SK-N-SH treated with all-trans-retinoic acid at 6 μM for 48 hours (cell line): ENCODE results near the gene DCBLD2.

Source experiments
- CSDC2 ChIP-seq: fragments of 250-450 bp; sonication (Bioruptor Pico); IDR thresholded peaks from 2 replicates; pipeline ENCODE4 v1.5.0; 2020; ENCODE audit warnings: mild to moderate bottlenecking, moderate library complexity
- OSR1 ChIP-seq: fragments of 250-450 bp; sonication (Bioruptor Pico); IDR thresholded peaks from 2 replicates; pipeline ENCODE4 v1.8.0; 2022; ENCODE audit warnings: moderate library complexity, mild to moderate bottlenecking, inconsistent platforms
- TCF4 ChIP-seq: fragments of 250-450 bp; sonication (Bioruptor Pico); IDR thresholded peaks from 2 replicates; pipeline ENCODE4 v1.8.0; 2021; ENCODE audit warnings: mild to moderate bottlenecking, moderate library complexity, borderline replicate concordance
- ZFP30 ChIP-seq: fragments of 450-650 bp; formaldehyde crosslinking; IDR thresholded peaks from 2 replicates; pipeline ENCODE4 v1.5.0; 2022; ENCODE audit warnings: mild to moderate bottlenecking, moderate library complexity
- ZNF565 ChIP-seq: fragments of 450-650 bp; formaldehyde crosslinking; conservative IDR thresholded peaks from 2 replicates; pipeline ENCODE4 v1.5.0; 2020; ENCODE audit warnings: low read depth, mild to moderate bottlenecking, moderate library complexity
- TF ChIP-seq, protein P1 (sequence below): fragments of 250-450 bp; sonication (Bioruptor Pico); IDR thresholded peaks from 2 replicates; pipeline ENCODE4 v1.8.0; 2020; ENCODE audit warnings: mild to moderate bottlenecking, moderate library complexity, borderline replicate concordance
- TF ChIP-seq, protein P2 (sequence below): fragments of 250-450 bp; sonication (Bioruptor Pico); IDR thresholded peaks from 2 replicates; pipeline ENCODE4 v1.5.1; 2021; ENCODE audit warnings: mild to moderate bottlenecking, moderate library complexity

DNA sequence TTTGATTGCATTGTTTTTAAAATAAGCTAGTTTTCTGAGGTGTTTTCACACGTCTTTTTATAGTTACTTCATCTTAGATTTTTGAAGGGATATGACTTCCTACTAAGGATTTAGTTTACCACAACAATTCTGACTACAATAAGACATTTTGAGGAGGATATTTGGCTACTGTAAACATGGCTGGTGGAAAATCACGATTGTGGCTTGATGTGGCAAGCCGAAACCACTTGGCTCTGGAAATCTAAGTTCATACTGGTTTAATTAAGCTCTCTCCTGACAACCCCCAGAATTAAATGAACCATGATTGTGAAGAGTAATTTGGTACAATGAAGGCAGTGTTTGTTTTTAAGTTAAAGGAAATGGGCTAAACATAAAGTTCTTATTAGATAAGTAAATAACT, 107.5 kb downstream of the DCBLD2 start:
- no peak for TF ChIP-seq ZNF565 (CRISPR knock-in tag)
- TF ChIP-seq TCF4 (CRISPR knock-in tag), result no peak
- no peak for TF ChIP-seq CSDC2 (CRISPR knock-in tag)
- TF ChIP-seq, protein P1, sequence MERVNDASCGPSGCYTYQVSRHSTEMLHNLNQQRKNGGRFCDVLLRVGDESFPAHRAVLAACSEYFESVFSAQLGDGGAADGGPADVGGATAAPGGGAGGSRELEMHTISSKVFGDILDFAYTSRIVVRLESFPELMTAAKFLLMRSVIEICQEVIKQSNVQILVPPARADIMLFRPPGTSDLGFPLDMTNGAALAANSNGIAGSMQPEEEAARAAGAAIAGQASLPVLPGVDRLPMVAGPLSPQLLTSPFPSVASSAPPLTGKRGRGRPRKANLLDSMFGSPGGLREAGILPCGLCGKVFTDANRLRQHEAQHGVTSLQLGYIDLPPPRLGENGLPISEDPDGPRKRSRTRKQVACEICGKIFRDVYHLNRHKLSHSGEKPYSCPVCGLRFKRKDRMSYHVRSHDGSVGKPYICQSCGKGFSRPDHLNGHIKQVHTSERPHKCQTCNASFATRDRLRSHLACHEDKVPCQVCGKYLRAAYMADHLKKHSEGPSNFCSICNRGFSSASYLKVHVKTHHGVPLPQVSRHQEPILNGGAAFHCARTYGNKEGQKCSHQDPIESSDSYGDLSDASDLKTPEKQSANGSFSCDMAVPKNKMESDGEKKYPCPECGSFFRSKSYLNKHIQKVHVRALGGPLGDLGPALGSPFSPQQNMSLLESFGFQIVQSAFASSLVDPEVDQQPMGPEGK, result no peak
- TF ChIP-seq, protein P2, sequence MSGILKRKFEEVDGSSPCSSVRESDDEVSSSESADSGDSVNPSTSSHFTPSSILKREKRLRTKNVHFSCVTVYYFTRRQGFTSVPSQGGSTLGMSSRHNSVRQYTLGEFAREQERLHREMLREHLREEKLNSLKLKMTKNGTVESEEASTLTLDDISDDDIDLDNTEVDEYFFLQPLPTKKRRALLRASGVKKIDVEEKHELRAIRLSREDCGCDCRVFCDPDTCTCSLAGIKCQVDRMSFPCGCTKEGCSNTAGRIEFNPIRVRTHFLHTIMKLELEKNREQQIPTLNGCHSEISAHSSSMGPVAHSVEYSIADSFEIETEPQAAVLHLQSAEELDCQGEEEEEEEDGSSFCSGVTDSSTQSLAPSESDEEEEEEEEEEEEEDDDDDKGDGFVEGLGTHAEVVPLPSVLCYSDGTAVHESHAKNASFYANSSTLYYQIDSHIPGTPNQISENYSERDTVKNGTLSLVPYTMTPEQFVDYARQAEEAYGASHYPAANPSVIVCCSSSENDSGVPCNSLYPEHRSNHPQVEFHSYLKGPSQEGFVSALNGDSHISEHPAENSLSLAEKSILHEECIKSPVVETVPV, result no peak
- no peak for TF ChIP-seq OSR1 (CRISPR knock-in tag)
- no peak for TF ChIP-seq ZFP30 (CRISPR knock-in tag)
